Cardiac muscle cell (in vitro differentiated cells and primary cell): ENCODE data around the gene USP30. TPM values are rescaled to one million over a fixed set of nuclear protein-coding genes. Genes with fewer than 3 reads are reported as not detected.

Source experiments
- DNase-seq, 2 donors: peaks; one replicate each; pipeline versions ENCODE4 v3.0.0 to v3.0.0-alpha.2; 2010 to 2017; ENCODE audit warnings: low read depth in 1 of 2, low spot score in 1 of 2
- H3K27ac ChIP-seq: fragments of 200-600 bp; sonication (generic); 2 replicates; pipeline ENCODE4 v1.5.1; 2016
- H3K27me3 ChIP-seq: fragments of 200-600 bp; sonication (generic); 2 replicates; pipeline ENCODE4 v1.6.0; 2016; ENCODE audit warnings: control low read depth
- H3K36me3 ChIP-seq: fragments of 200-600 bp; sonication (generic); 2 replicates; pipeline ENCODE4 v1.5.1; 2016; ENCODE audit warnings: control low read depth
- H3K4me1 ChIP-seq: fragments of 200-600 bp; sonication (generic); 2 replicates; pipeline ENCODE4 v1.8.1; 2017; ENCODE audit warnings: low read depth, mild to moderate bottlenecking, mixed run types
- H3K4me3 ChIP-seq: fragments of 200-600 bp; sonication (generic); 2 replicates; pipeline ENCODE4 v1.5.1; 2016; ENCODE audit warnings: mild to moderate bottlenecking
- H3K9me3 ChIP-seq: fragments of 200-600 bp; sonication (generic); 2 replicates; pipeline ENCODE4 v1.5.1; 2017; ENCODE audit warnings: low read depth, mild to moderate bottlenecking, control low read depth
- CTCF ChIP-seq: IDR thresholded peaks from 2 replicates; pipeline ENCODE4 v1.5.1; 2012; ENCODE audit warnings: low read depth, mild to moderate bottlenecking, low read length
- polyA plus RNA-seq: library from polyadenylated mRNA; unstranded; fragments of >200 nt; fragmentation: Nextera tagmentation; extraction: Ambion mirVana; gene quantifications from 2 replicates; pipeline ENCODE4 v1.2.1, GENCODE V29; 2016
- total RNA-seq: library from RNA; depleted of rRNA; stranded (reverse); fragments of >200 nt; gene quantifications from 2 replicates; pipeline ENCODE4 v1.2.3, GENCODE V29; 2016

USP30 gene
- total and polyA plus RNA-seq, 2 experiments from 2014 or later: 18.9 to 21.0 TPM

- H3K9me3 ChIP-seq: no peaks in the 10 kb centered on the region
- peak overlapping the region; percentile 84 for H3K27ac ChIP-seq
- DNase-seq: peak; percentile 90 to 96
- no peaks in the 10 kb centered on the region for H3K27me3 ChIP-seq
- peaks cover 48% of the 10 kb centered on the region for H3K4me1 ChIP-seq
- H3K36me3 ChIP-seq: peaks cover 9% of the 10 kb centered on the region
- peak overlapping the region; percentile 36 for H3K4me3 ChIP-seq
- TF ChIP-seq CTCF: no peak
These were observed 58.7 kb downstream of the USP30 start for GRCh38 chr12:109110988-109111495.

DNA sequence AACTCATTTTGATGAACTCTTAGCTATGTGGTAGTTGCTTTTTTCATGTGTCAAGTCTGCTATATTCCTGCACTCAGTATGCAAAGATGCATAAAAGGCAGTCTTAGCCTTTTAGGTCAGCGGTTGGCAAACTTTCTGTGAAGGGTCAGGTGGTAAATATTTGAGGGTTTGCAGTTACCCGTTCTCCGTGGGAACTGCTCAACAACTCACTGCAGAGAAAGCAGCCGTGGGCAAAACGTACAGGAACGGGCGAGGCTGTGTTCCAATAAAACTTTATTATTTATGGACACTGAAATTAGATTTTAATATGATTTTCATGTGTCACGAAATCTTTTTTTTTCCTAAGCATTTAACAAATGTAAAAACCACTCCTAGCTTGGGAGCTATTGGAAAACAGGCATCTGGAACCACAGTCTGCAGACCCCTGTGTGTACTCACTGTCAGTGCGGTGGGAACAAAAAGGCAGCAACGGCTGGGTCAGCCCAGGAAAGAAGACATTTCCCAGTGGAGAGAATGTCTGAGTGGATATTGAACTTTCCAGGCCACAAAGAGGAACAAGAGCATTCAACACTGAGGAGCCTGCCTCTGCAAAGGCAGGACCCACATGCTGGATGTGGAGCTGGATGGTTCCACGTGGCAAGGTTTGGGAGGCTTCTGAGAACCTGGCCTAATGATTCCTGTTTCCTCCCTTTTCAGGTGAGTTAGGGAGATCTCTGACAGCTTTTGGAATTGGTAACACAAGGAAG is 60.5 kb downstream of the USP30 start:
- no peak for TF ChIP-seq CTCF
- peak in 1 of 2 donors; percentile 24 for DNase-seq
- Histone ChIP-seq H3K9me3 (no peaks in the 10 kb centered on the region), H3K27me3 (no peaks in the 10 kb centered on the region), H3K4me3 (peak overlapping the region; percentile 14), H3K27ac (peak overlapping the region; percentile 72), H3K4me1 (peaks cover 65% of the 10 kb centered on the region), H3K36me3 (peaks cover 5% of the 10 kb centered on the region)

- Histone ChIP-seq H3K36me3 (peaks cover 4% of the 10 kb centered on the region), H3K9me3 (no peaks in the 10 kb centered on the region), H3K4me1 (peaks cover 74% of the 10 kb centered on the region), H3K27ac (peak overlapping the region; percentile 97), H3K27me3 (no peaks in the 10 kb centered on the region), H3K4me3 (peak overlapping the region; percentile 14)
- DNase-seq: no peak
- no peak for TF ChIP-seq CTCF
These were observed 61.4 kb downstream of the USP30 start for GRCh38 chr12:109113661-109114321.

DNA sequence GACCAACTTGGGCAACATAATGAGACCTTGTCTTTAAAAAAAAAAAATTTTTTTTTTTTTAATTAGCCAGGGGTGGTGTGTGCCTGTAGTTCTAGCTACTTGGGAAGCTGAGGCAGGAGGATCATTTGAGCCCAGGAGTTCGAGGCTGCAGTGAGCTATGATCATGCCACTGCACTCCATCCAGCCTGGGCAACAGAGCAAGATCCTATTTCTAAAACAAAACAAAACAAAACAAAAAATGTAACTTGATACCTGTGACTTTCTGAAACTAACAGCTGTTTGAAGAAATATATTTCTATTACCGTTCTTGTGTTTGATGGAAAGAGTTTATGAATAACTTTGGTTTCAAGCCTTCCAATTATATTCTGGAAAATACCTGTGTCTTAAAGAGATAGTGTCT is 62.3 kb downstream of the USP30 start:
- peak overlapping the region; percentile 3 for H3K4me3 ChIP-seq
- peak overlapping the region; percentile 97 for H3K27ac ChIP-seq
- no peak for TF ChIP-seq CTCF
- no peaks in the 10 kb centered on the region for H3K27me3 ChIP-seq
- no peak for DNase-seq
- no peaks in the 10 kb centered on the region for H3K9me3 ChIP-seq
- peaks cover 80% of the 10 kb centered on the region for H3K4me1 ChIP-seq
- H3K36me3 ChIP-seq: no peaks in the 10 kb centered on the region

GRCh38 chr12:109115404-109115757 is 63.0 kb downstream of the USP30 start:
- H3K27me3 ChIP-seq: no peaks in the 10 kb centered on the region
- peak overlapping the region; percentile 97 for H3K27ac ChIP-seq
- no peak for DNase-seq
- peaks cover 77% of the 10 kb centered on the region for H3K4me1 ChIP-seq
- peak overlapping the region; percentile 3 for H3K4me3 ChIP-seq
- H3K36me3 ChIP-seq: no peaks in the 10 kb centered on the region
- no peaks in the 10 kb centered on the region for H3K9me3 ChIP-seq
- TF ChIP-seq CTCF: no peak
